Type B pancreatic cell (in vitro differentiated cells): Measurements from ENCODE around the gene PDLIM4. TPM values are rescaled to one million over a fixed set of nuclear protein-coding genes. Genes with fewer than 3 reads are reported as not detected.

ENCODE experiments used
- DNase-seq: peaks from one replicate; pipeline ENCODE4 v3.0.0; 2021; ENCODE audit warnings: mixed read lengths; ENCODE audit not compliant: unreplicated experiment; ENCODE audit errors: extremely low spot score
- H3K27ac Mint-ChIP-seq: 2 replicates; pipeline ENCODE4 v1.8.0; 2021; ENCODE audit warnings: mild to moderate bottlenecking, mixed read lengths
- H3K27me3 Mint-ChIP-seq: 2 replicates; pipeline ENCODE4 v1.8.0; 2021; ENCODE audit warnings: mixed read lengths
- H3K36me3 Mint-ChIP-seq: 2 replicates; pipeline ENCODE4 v1.8.0; 2021; ENCODE audit warnings: mixed read lengths
- H3K4me1 Mint-ChIP-seq: one replicate; pipeline ENCODE4 v1.8.0; 2021; ENCODE audit warnings: mixed read lengths; ENCODE audit not compliant: unreplicated experiment
- H3K4me3 Mint-ChIP-seq: 2 replicates; pipeline ENCODE4 v1.8.0; 2021; ENCODE audit warnings: mild to moderate bottlenecking, mixed read lengths
- H3K9me3 Mint-ChIP-seq: 2 replicates; pipeline ENCODE4 v1.8.0; 2021; ENCODE audit warnings: mixed read lengths
- total RNA-seq: library from RNA; stranded (reverse); gene quantifications from 2 replicates; pipeline ENCODE4 v1.2.1, GENCODE V29; 2021; ENCODE audit warnings: low replicate concordance
- TF ChIP-seq, protein P1 (sequence below): fragments of 200-600 bp; sonication (generic); conservative IDR thresholded peaks from 2 replicates; pipeline ENCODE4 v1.5.0; 2021; ENCODE audit warnings: antibody characterized with exemption, mild to moderate bottlenecking

PDLIM4 gene
- total RNA-seq, 1 donor from 2014 or later = 43.8 TPM

DNA sequence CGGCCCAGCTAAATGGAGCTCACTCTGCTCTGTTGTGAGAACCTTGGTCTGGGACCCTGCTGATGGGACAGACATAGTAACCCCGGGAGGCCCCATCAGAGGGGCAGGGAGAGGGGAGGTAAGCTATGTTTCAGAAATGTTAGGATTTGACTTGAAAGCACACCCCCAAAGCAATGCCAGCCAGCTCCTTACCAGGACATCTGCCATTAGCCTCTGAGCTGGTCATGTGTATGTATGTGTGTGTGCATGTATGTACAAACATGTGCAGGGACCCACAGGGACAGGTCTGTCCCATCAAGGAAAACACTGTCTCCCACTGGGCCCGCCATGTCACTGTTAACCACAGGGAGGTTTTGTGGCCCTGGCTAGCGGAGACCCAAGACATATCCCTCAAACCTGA is 51.2 kb downstream of the PDLIM4 start:
- Mint-ChIP-seq H3K9me3 (no peaks in the 10 kb centered on the region), H3K27me3 (no peaks in the 10 kb centered on the region), H3K4me1 (peaks cover 11% of the 10 kb centered on the region), H3K36me3 (peaks cover 4% of the 10 kb centered on the region), H3K27ac (no peak overlapping the region), H3K4me3 (no peak overlapping the region)
- TF ChIP-seq, protein P1, sequence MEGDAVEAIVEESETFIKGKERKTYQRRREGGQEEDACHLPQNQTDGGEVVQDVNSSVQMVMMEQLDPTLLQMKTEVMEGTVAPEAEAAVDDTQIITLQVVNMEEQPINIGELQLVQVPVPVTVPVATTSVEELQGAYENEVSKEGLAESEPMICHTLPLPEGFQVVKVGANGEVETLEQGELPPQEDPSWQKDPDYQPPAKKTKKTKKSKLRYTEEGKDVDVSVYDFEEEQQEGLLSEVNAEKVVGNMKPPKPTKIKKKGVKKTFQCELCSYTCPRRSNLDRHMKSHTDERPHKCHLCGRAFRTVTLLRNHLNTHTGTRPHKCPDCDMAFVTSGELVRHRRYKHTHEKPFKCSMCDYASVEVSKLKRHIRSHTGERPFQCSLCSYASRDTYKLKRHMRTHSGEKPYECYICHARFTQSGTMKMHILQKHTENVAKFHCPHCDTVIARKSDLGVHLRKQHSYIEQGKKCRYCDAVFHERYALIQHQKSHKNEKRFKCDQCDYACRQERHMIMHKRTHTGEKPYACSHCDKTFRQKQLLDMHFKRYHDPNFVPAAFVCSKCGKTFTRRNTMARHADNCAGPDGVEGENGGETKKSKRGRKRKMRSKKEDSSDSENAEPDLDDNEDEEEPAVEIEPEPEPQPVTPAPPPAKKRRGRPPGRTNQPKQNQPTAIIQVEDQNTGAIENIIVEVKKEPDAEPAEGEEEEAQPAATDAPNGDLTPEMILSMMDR = no peak
- no peak for DNase-seq

DNA sequence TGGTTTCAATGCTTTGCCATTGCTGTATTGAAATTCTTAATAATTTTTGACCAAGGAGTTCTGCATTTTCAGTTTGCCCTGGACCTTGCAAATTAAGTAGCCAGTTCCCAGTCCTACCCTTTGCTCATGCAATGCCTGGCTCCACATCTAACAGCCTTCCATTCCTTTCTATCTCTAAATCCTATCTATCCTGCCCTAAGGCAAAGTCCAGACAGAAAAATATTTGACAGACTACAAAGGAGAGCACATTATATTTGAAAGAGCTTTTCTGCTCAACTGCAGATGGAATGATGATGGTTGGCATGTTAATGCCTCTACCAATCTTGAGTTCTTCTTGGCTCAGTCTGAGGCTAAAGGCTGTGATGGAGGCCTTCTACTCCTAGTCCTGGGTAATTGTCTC is 52.2 kb downstream of the PDLIM4 start:
- Mint-ChIP-seq H3K4me1 (peaks cover 11% of the 10 kb centered on the region), H3K9me3 (no peaks in the 10 kb centered on the region), H3K4me3 (no peak overlapping the region), H3K36me3 (no peaks in the 10 kb centered on the region), H3K27me3 (no peaks in the 10 kb centered on the region), H3K27ac (no peak overlapping the region)
- DNase-seq = no peak
- TF ChIP-seq, protein P1 = no peak

DNA sequence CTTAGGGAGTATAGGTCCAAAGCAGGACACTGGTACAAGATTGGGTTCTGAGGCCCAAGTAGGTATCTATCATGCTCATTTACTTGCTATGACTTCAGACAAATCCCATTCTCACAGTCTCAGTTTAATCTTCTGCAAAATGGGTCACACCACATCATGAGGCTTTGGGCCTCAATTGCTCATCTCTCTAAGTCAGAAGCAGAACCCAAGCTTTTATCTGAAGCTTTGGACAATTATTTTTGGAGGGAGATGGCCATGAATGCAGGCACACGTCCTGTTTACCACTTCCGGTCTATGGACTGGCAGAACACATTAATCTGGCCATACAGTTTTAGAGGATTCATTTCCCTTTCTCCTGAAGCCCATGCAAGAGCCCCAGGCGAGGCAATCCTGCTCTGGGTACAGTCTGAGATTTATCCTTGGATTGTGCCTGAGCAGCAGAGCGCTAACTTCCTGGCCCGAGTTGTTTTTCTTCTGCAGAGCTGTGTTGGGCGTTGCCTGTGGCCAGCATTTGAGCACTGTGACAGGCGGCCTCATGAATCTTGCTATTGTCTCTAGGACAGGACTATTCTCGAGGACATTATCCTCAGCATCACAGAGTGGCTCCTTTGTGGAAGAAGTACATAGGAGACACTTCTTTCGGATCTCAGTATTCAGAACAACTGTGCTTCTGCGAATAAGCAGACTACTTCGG is 52.8 kb downstream of the PDLIM4 start:
- no peak for DNase-seq
- Mint-ChIP-seq H3K9me3 (no peaks in the 10 kb centered on the region), H3K36me3 (no peaks in the 10 kb centered on the region), H3K4me3 (no peak overlapping the region), H3K4me1 (peaks cover 11% of the 10 kb centered on the region), H3K27ac (no peak overlapping the region), H3K27me3 (no peaks in the 10 kb centered on the region)
- TF ChIP-seq, protein P1 = no peak

DNA sequence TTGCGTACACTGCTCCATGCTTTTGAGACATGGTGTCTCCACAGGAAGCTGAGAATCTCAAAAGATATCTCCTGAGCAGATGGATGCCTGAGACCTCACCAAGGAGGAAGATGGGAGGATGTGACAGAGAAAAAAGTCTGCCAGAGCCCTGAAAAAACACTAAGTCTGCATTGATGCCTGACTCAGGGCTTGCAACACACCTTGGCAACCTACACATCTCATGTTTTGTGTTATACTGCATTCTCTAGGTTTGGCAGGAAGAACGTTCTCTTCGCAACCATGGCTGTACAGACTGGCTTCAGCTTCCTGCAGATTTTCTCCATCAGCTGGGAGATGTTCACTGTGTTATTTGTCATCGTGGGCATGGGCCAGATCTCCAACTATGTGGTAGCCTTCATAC is 55.9 kb downstream of the PDLIM4 start:
- no peak overlapping the region for H3K27ac Mint-ChIP-seq
- DNase-seq = no peak
- H3K36me3 Mint-ChIP-seq = no peaks in the 10 kb centered on the region
- TF ChIP-seq, protein P1 = no peak
- H3K9me3 Mint-ChIP-seq = no peaks in the 10 kb centered on the region
- peaks cover 11% of the 10 kb centered on the region for H3K4me1 Mint-ChIP-seq
- no peaks in the 10 kb centered on the region for H3K27me3 Mint-ChIP-seq
- H3K4me3 Mint-ChIP-seq = no peak overlapping the region

DNA sequence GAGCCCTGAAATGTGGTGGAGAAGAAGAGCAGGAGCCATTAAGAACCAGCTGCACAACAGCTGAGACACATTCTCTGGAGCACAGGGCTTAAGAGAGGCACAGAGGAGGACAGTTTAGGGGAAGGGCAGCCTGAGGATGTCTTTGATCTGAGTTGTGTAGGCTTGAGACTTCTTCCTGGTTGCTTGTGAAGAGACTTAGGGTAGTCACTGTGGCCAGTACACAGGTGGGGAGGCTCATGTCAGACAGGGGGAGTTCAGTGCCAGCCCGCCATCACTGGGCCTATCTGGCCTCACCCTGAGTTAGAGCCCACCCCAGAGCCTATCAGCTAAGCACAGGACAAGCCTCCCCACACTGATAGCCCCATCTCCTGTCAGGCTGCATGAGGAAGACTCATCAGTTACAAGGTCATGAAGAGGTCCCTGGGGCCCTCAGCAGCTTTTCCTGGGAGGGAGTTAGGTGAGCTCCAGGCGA is 56.5 kb downstream of the PDLIM4 start:
- H3K4me3 Mint-ChIP-seq = no peak overlapping the region
- no peaks in the 10 kb centered on the region for H3K9me3 Mint-ChIP-seq
- peaks cover 11% of the 10 kb centered on the region for H3K4me1 Mint-ChIP-seq
- no peak for DNase-seq
- no peaks in the 10 kb centered on the region for H3K27me3 Mint-ChIP-seq
- H3K27ac Mint-ChIP-seq = no peak overlapping the region
- no peaks in the 10 kb centered on the region for H3K36me3 Mint-ChIP-seq
- TF ChIP-seq, protein P1 = no peak
